ENCODE results near the gene MYOM1.
"Not testable (repeated sequence)": the region's sequence is repeated elsewhere in the genome, so short reads cannot be mapped to it uniquely, and the experiment has no call there.

Gene MYOM1

GRCh38 chr18:3084206-3084605 is 135.6 kb downstream of the MYOM1 start:
- Histone ChIP-seq H3K36me3 (no peaks in the 10 kb centered on the region), H3K9me3 (no peaks in the 10 kb centered on the region), H3K4me1 (no peaks in the 10 kb centered on the region), H3K4me3 (ENCODE audit: low read depth, low read length) (no peak overlapping the region), H3K27me3 (no peaks in the 10 kb centered on the region)
- DNase-seq, result no peak
- no peak for TF ChIP-seq CTCF (IDR thresholded peaks at IDR 0.05; ENCODE audit: low read depth, low read length)

DNA sequence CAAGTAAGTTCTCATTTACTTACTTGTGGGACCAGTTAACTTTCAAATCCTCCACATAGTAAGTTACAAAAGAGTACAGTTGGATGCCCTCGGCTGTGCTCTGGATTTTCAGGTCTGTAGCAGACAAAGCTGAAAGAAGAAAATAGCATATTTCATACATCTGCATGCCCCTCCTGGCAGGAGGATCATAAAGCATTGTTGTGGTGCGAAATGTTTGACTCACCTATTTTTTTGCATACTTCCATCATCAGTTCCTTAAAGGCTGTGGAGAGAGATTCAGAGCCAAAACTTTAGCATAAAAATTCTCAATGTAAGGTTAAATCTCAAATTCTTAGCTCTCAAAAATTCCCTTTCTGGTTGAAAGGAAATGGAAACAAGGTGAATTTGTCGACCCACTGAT is 136.0 kb downstream of the MYOM1 start:
- TF ChIP-seq CTCF (IDR thresholded peaks at IDR 0.05; ENCODE audit: low read depth, low read length), result no peak
- no peak for DNase-seq
- H3K4me1 ChIP-seq, result no peaks in the 10 kb centered on the region

GRCh38 chr18:3081584-3081991 is 138.2 kb downstream of the MYOM1 start:
- Histone ChIP-seq H3K27me3 (no peaks in the 10 kb centered on the region), H3K4me1 (no peaks in the 10 kb centered on the region), H3K9me3 (no peaks in the 10 kb centered on the region), H3K36me3 (no peaks in the 10 kb centered on the region), H3K4me3 (ENCODE audit: low read depth, low read length) (no peak overlapping the region)
- no peak for DNase-seq
- TF ChIP-seq CTCF (IDR thresholded peaks at IDR 0.05; ENCODE audit: low read depth, low read length), result no peak

More for the DNA sequence above, 136.0 kb downstream of the MYOM1 start:
- no peak overlapping the region for H3K4me3 ChIP-seq (ENCODE audit: low read depth, low read length)
- no peaks in the 10 kb centered on the region for H3K36me3 ChIP-seq
- no peaks in the 10 kb centered on the region for H3K27me3 ChIP-seq
- H3K9me3 ChIP-seq, result no peaks in the 10 kb centered on the region

DNA sequence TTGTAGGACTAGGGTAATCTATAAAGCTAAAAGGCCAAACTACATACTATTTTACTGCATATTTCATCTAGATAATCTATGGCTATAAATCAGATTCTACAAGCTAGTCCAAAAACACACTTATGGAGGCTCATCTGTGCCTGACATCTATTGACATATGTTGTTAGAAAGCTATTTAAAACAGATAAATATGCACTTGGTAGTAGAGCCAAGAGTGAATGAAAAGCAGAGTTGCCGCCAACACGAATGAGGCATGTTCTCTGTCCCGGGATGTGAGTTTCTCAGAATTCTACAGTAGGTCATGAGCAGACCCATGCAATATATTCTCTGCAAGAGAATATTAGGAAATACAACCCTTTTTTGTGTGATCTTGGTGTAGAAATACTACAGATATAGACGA is 140.1 kb downstream of the MYOM1 start:
- no peak for TF ChIP-seq CTCF (IDR thresholded peaks at IDR 0.05; ENCODE audit: low read depth, low read length)
- Histone ChIP-seq H3K9me3 (no peaks in the 10 kb centered on the region), H3K36me3 (no peaks in the 10 kb centered on the region), H3K4me1 (no peaks in the 10 kb centered on the region), H3K4me3 (ENCODE audit: low read depth, low read length) (no peak overlapping the region), H3K27me3 (no peaks in the 10 kb centered on the region)
- DNase-seq, result no peak

DNA sequence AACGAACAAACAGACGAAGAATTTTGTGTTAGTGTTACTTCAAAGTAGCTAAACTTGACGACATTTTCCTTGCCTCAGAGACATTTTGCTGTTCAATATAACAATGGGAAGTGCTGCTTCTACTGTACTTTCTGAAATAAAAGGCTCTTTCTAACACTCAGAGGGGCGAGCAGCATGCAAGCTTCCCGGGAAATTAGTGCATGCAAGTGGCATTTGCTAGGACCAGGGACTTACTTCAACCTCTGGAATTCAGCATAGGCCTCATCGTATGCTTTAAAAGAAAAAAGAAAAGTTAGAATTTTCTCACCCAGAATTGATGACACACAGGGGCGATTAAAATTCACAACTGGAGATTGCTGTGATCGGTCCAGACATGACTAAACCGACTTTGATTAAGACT is 144.3 kb downstream of the MYOM1 start:
- H3K4me3 ChIP-seq (ENCODE audit: low read depth, low read length), result no peak overlapping the region
- no peak for DNase-seq
- no peaks in the 10 kb centered on the region for H3K4me1 ChIP-seq
- H3K36me3 ChIP-seq, result no peaks in the 10 kb centered on the region
- TF ChIP-seq CTCF (IDR thresholded peaks at IDR 0.05; ENCODE audit: low read depth, low read length), result no peak
- no peaks in the 10 kb centered on the region for H3K27me3 ChIP-seq
- H3K9me3 ChIP-seq, result no peaks in the 10 kb centered on the region

DNA sequence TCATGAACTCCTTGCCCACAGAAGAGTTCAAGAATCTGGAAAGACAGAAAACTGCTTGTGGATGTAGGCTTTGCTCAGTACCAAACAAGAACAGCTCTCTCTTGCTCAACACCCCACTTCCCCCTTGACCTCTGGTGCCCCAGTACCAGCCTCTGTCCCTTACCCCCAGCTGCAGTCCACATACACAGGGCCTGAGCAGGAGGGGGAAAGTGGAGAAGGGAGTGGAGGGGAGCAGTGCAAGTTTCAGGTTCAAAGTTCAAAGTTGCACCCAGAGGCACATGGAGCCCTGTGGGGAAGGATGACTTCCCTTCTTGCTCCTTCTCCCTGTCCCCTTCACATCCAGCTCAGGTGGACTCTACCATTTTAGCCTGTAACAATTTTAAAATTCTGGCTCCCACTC is 145.7 kb downstream of the MYOM1 start:
- H3K27me3 ChIP-seq, result no peaks in the 10 kb centered on the region
- DNase-seq, result no peak
- H3K4me3 ChIP-seq (ENCODE audit: low read depth, low read length), result no peak overlapping the region
- H3K4me1 ChIP-seq, result no peaks in the 10 kb centered on the region
- TF ChIP-seq CTCF (IDR thresholded peaks at IDR 0.05; ENCODE audit: low read depth, low read length), result no peak
- H3K9me3 ChIP-seq, result no peaks in the 10 kb centered on the region
- no peaks in the 10 kb centered on the region for H3K36me3 ChIP-seq

DNA sequence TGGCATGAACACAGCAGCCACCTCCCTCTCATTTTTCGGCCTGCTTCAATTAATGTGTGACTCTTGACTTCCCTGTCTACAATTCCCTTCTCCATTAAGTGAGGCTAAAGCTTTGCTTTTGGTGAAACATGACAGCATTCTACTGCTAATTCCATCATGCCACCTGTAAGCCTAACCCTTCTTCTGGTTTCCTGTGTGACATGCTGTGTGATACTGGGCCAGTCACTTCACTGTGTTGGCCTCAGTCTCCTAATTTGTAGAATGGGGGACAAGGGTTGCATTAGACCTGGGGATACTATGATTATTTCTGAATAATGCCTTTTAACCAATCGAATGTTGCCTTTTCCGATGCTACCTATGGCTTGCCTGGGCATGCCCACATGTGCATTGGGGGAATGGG is 146.4 kb downstream of the MYOM1 start:
- DNase-seq; H3K4me3 ChIP-seq (ENCODE audit: low read depth, low read length); H3K9me3 ChIP-seq; H3K36me3 ChIP-seq; H3K4me1 ChIP-seq; H3K27me3 ChIP-seq: not testable (repeated sequence)

Data from BE2C (cell line).